ENCODE results near the gene OR5H6. TPM values are rescaled to one million over a fixed set of nuclear protein-coding genes. Genes with fewer than 3 reads are reported as not detected.

Gene OR5H6
- total and polyA plus RNA-seq, 2 of the 13 experiments (the other 11 are each of a cell fraction or from before 2014, with no cell fraction given), result not detected

DNA sequence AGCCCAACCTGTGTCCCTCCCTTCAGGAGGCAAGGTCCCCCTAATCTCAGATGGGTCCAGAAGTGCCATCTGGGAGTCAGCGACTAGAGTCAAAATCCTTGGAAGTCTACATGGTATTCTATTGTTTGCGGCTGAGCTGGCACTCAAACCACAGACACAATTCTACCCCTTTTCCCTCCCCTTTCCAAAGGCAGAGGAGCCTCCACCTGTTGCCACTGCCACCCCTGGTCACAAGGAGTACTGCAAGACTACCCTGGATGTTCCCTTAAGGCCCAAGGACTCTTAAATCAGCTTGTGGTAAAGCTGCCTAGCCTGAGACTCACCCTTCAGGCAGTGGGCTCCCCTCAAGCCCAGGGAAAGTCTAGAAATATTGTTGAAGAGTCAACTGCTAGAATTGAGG is 4.3 kb upstream of the OR5H6 start:
- ChIA-PET CTCF (ENCODE audit: low intra/inter-chr PET ratio, low total read pairs) (no interaction called here), POLR2A (no interaction called here)
- no peak overlapping the region for H3K4me3 ChIP-seq (replicated peaks in 1 of 3; ENCODE audit: insufficient read depth in 1 of 3, low read depth in 2 of 3, low read length in 3 of 3)
- no peaks in the 10 kb centered on the region for H3K27me3 ChIP-seq (ENCODE audit: control insufficient read depth in 1 of 2, insufficient read depth in 2 of 2, low read length in 2 of 2)
- peak; percentile 15 for DNase-seq (ENCODE audit: low spot score)
- H3K9me3 ChIP-seq (ENCODE audit: low read length), result no peaks in the 10 kb centered on the region
- no peaks in the 10 kb centered on the region for H3K79me2 ChIP-seq (ENCODE audit: insufficient read depth, low read length)
- 56% methylated on average over 2 of the region's 2 CpGs for WGBS (ENCODE audit: low lambda C conversion rate)
- H3K4me2 ChIP-seq (ENCODE audit: low read depth, low read length), result no peak overlapping the region
- H3K27ac ChIP-seq (ENCODE audit: extremely low read length, insufficient read depth, low read length), result no peak overlapping the region
- no TSS peak for BruUV-seq (replicated peaks)
- H3K36me3 ChIP-seq (replicated peaks in 1 of 2; ENCODE audit: control insufficient read depth in 1 of 2, insufficient read depth in 2 of 2, low read length in 2 of 2), result no peaks in the 10 kb centered on the region
- H4K20me1 ChIP-seq (ENCODE audit: insufficient read depth, low read length), result no peaks in the 10 kb centered on the region
- FAIRE-seq, result no peak
- peak; percentile 85 for ATAC-seq
- TF ChIP-seq ZNF124 (CRISPR knock-in tag; IDR thresholded peaks at IDR 0.05), result no peak
- TF ChIP-seq, protein P1, sequence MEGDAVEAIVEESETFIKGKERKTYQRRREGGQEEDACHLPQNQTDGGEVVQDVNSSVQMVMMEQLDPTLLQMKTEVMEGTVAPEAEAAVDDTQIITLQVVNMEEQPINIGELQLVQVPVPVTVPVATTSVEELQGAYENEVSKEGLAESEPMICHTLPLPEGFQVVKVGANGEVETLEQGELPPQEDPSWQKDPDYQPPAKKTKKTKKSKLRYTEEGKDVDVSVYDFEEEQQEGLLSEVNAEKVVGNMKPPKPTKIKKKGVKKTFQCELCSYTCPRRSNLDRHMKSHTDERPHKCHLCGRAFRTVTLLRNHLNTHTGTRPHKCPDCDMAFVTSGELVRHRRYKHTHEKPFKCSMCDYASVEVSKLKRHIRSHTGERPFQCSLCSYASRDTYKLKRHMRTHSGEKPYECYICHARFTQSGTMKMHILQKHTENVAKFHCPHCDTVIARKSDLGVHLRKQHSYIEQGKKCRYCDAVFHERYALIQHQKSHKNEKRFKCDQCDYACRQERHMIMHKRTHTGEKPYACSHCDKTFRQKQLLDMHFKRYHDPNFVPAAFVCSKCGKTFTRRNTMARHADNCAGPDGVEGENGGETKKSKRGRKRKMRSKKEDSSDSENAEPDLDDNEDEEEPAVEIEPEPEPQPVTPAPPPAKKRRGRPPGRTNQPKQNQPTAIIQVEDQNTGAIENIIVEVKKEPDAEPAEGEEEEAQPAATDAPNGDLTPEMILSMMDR (CRISPR knock-in tag; IDR thresholded peaks at IDR 0.05), result peak; percentile 37
- H2AFZ ChIP-seq (ENCODE audit: low read length), result no peak overlapping the region
- H3K9ac ChIP-seq (ENCODE audit: insufficient read depth, low read depth, low read length), result no peak overlapping the region
- intact Hi-C loops (cut with micrococcal nuclease; ENCODE audit: unreplicated experiment), result no loop called here
- in situ Hi-C loops (cut with HindIII; ENCODE audit: extremely low pct_ligation_motif_present, low pct_unique_long_range_greater_than_20kb), result no loop called here
- H3K4me1 ChIP-seq (ENCODE audit: insufficient read depth, low read length), result no peaks in the 10 kb centered on the region

DNA sequence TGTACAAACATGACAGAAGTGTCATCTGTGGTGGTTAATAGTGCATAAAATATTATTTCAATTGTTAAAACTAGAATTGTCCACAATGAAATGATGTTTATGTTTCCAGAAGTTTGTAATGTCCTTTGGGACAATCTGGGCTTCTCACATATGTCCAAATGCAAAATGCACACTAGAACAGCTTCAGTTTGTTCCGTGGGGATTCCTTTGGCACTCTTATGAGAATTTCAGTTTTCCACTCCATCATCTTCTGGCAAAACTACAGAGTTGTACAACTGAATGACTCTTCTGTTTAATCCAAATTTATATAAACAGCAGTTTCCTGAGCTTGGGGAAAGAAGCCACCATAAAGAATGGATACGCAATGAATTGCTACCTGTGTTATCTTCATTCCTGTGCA is 2.0 kb upstream of the OR5H6 start:
- POLR2A ChIA-PET, result no interaction called here
- TF ChIP-seq NFKB2 (CRISPR knock-in tag; IDR thresholded peaks at IDR 0.05; ENCODE audit: borderline replicate concordance), result no peak
- no peak for TF ChIP-seq ZC3H13 (CRISPR knock-in tag; IDR thresholded peaks at IDR 0.05)
- TF ChIP-seq, protein P2, sequence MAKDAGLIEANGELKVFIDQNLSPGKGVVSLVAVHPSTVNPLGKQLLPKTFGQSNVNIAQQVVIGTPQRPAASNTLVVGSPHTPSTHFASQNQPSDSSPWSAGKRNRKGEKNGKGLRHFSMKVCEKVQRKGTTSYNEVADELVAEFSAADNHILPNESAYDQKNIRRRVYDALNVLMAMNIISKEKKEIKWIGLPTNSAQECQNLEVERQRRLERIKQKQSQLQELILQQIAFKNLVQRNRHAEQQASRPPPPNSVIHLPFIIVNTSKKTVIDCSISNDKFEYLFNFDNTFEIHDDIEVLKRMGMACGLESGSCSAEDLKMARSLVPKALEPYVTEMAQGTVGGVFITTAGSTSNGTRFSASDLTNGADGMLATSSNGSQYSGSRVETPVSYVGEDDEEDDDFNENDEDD (CRISPR knock-in tag; IDR thresholded peaks at IDR 0.05; ENCODE audit: borderline replicate concordance), result no peak
- TF ChIP-seq, protein P3, sequence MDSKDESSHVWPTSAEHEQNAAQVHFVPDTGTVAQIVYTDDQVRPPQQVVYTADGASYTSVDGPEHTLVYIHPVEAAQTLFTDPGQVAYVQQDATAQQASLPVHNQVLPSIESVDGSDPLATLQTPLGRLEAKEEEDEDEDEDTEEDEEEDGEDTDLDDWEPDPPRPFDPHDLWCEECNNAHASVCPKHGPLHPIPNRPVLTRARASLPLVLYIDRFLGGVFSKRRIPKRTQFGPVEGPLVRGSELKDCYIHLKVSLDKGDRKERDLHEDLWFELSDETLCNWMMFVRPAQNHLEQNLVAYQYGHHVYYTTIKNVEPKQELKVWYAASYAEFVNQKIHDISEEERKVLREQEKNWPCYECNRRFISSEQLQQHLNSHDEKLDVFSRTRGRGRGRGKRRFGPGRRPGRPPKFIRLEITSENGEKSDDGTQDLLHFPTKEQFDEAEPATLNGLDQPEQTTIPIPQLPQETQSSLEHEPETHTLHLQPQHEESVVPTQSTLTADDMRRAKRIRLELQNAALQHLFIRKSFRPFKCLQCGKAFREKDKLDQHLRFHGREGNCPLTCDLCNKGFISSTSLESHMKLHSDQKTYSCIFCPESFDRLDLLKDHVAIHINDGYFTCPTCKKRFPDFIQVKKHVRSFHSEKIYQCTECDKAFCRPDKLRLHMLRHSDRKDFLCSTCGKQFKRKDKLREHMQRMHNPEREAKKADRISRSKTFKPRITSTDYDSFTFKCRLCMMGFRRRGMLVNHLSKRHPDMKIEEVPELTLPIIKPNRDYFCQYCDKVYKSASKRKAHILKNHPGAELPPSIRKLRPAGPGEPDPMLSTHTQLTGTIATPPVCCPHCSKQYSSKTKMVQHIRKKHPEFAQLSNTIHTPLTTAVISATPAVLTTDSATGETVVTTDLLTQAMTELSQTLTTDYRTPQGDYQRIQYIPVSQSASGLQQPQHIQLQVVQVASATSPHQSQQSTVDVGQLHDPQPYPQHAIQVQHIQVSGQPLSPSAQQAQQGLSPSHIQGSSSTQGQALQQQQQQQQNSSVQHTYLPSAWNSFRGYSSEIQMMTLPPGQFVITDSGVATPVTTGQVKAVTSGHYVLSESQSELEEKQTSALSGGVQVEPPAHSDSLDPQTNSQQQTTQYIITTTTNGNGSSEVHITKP (CRISPR knock-in tag; IDR thresholded peaks at IDR 0.05; ENCODE audit: low read depth), result no peak
- no peak for TF ChIP-seq FOXO1 (CRISPR knock-in tag; IDR thresholded peaks at IDR 0.05)
- TF ChIP-seq, protein P4, sequence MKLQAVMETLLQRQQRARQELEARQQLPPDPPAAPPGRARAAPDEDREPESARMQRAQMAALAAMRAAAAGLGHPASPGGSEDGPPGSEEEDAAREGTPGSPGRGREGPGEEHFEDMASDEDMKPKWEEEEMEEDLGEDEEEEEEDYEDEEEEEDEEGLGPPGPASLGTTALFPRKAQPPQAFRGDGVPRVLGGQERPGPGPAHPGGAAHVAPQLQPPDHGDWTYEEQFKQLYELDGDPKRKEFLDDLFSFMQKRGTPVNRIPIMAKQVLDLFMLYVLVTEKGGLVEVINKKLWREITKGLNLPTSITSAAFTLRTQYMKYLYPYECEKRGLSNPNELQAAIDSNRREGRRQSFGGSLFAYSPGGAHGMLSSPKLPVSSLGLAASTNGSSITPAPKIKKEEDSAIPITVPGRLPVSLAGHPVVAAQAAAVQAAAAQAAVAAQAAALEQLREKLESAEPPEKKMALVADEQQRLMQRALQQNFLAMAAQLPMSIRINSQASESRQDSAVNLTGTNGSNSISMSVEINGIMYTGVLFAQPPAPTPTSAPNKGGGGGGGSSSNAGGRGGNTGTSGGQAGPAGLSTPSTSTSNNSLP (IDR thresholded peaks at IDR 0.05; ENCODE audit: low read depth, low read length), result no peak
- no peak for TF ChIP-seq KLF12 (CRISPR knock-in tag; IDR thresholded peaks at IDR 0.05; ENCODE audit: borderline replicate concordance)

More for the DNA sequence above, 2.0 kb upstream of the OR5H6 start:
- Histone ChIP-seq H4K20me1 (ENCODE audit: insufficient read depth, low read length) (no peaks in the 10 kb centered on the region), H3K79me2 (ENCODE audit: insufficient read depth, low read length) (no peaks in the 10 kb centered on the region), H3K4me2 (ENCODE audit: low read depth, low read length) (no peak overlapping the region), H3K4me1 (ENCODE audit: insufficient read depth, low read length) (no peaks in the 10 kb centered on the region), H3K27me3 (ENCODE audit: control insufficient read depth in 1 of 2, insufficient read depth in 2 of 2, low read length in 2 of 2) (no peaks in the 10 kb centered on the region), H3K9ac (ENCODE audit: insufficient read depth, low read depth, low read length) (no peak overlapping the region), H3K9me3 (ENCODE audit: low read length) (no peaks in the 10 kb centered on the region), H3K27ac (ENCODE audit: extremely low read length, insufficient read depth, low read length) (no peak overlapping the region), H2AFZ (ENCODE audit: low read length) (no peak overlapping the region), H3K4me3 (replicated peaks in 1 of 3; ENCODE audit: insufficient read depth in 1 of 3, low read depth in 2 of 3, low read length in 3 of 3) (no peak overlapping the region), H3K36me3 (replicated peaks in 1 of 2; ENCODE audit: control insufficient read depth in 1 of 2, insufficient read depth in 2 of 2, low read length in 2 of 2) (no peaks in the 10 kb centered on the region)
- intact Hi-C loops (cut with micrococcal nuclease; ENCODE audit: unreplicated experiment) (no loop called here), in situ Hi-C loops (cut with HindIII; ENCODE audit: extremely low pct_ligation_motif_present, low pct_unique_long_range_greater_than_20kb) (no loop called here)
- ATAC-seq, result no peak
- CTCF ChIA-PET (ENCODE audit: low intra/inter-chr PET ratio, low total read pairs), result no interaction called here
- no peak for DNase-seq (ENCODE audit: low spot score)
- FAIRE-seq, result no peak
- 0% methylated on average over 2 of the region's 2 CpGs for WGBS (ENCODE audit: low lambda C conversion rate)
- BruUV-seq (replicated peaks), result no TSS peak

Data from HepG2 (cell line).